Renal pelvis (tissue), 4 donors: ENCODE results near the gene MADD. TPM values are rescaled to one million over a fixed set of nuclear protein-coding genes. Genes with fewer than 3 reads are reported as not detected.

ENCODE experiments used
- DNase-seq: peaks from one replicate; pipeline ENCODE4 v3.0.0-alpha.2; 2013
- polyA plus RNA-seq, 3 donors: library from polyadenylated mRNA; unstranded; fragments of 120-200 nt; gene quantifications; one replicate each; pipeline ENCODE4 v1.2.1, GENCODE V29; 2013; ENCODE audit not compliant: insufficient read length in 3 of 3

Gene MADD
- polyA plus RNA-seq, 3 donors: 46.6 to 57.8 (median 54.0) TPM

DNA sequence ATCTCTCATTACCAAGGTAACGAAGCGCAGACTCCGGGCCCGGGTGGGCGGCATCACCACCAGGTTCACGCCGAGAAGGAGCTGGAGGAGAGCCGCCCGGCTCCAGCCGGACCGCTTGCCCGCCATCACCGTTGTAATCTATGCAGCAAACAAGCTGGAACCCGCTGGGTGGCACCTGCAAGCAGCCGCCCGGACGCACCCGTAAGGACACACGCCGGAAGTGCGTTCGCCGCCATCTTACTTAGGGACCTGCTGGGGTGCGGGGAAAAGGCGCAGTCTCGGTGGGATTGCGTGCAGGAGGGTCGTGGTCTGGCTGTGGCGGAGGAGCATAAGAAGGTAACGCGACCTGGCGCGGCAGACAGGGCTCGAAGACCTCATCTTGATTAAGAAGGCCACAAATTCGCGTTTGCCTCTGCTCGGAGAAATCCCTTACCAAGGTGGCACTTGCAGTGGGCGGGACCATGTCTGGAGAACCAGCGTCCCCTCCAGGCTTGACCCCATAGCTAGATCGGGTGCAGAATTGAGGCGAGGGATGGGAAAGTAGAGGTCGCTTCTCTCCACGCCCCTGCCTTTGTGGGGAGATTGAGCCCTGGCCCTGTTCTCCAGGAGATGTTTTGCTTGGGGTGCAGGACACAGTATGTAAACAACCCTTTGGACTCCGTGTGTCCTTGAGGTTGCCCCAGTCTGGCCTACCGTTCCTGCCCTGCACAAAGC, 21.1 kb upstream of the MADD start, which contains the start of gene ACP2:
Gene ACP2 (minus strand): TSS at position 151 of the 714 bp plus-strand sequence. CDS start 25 bp downstream, at position 126.
- DNase-seq: peak; percentile 88

DNA sequence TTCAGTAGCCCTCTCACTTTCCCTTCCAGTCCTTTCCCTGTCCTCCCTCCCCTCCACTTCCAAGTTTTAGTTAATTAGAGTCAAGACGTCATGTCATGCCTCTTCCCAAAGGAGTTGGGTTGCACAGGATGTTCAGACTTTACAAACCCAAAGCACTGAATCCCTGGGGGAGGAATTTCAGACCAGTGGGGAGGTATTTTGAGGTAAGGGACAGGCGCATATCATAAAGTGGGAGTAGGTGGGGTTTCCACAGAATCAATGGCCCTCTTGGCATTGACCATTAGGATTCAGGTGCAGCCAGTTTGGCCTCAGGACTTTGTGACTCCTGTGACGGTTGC, 20.6 kb upstream of the MADD start:
- no peak for DNase-seq

DNA sequence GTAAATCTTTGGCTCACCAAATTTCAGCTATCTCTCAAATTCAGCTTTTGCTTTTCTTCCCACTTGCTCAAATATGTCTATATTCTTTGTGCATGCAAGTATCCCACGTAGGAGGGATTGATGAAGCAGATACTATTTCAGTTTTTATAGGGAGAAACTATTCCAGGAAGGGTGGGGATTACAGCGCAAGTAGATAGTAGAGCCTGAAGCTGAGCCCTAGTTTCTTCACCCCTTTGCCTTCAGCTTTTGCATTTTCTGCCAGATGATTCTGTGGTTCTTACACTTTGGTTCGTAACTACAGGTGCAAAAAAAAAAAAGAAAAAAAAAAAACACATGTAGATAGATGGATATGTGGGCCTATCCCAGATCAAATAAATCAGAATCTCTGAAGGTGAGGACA, 18.2 kb upstream of the MADD start:
- no peak for DNase-seq

DNA sequence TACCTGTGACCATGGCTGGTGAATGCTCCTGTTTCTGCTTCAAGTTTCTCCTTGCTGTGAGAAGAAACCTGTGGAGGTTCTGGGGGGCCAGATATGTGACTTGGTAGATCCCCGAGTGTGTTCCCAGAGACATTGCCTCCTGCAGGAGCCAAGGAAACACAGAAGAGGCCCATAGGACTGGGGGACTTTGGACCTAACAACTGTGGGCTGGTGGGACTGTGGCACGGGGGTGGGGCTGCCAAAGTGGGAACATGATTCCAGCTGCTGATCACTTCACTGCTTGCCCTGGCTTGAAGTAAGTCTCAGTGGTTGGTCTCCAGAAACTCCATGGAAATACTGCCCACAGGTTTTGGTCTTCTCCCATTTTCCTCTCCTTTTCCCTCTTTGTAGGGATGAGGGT, 16.3 kb upstream of the MADD start:
- DNase-seq: no peak

DNA sequence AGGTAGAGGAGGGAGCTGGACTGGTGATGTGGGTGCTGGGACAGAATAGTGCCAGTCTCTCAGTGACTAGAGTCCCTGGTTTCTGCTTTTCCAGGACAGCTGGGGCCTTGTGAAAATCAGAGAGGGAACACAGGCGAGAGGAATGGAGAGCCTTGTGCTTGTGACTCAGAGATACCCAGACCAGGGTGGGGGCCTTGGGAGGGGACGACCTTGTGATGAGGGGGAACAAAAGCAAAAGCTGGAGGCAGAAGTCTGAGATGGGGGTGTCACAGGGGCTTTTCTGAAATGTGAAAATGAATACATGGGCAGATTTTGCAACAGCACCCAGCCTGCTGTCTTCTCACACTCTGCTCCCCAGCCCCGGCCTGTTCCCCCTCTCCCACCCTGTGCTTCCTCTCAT, 15.5 kb upstream of the MADD start:
- no peak for DNase-seq

DNA sequence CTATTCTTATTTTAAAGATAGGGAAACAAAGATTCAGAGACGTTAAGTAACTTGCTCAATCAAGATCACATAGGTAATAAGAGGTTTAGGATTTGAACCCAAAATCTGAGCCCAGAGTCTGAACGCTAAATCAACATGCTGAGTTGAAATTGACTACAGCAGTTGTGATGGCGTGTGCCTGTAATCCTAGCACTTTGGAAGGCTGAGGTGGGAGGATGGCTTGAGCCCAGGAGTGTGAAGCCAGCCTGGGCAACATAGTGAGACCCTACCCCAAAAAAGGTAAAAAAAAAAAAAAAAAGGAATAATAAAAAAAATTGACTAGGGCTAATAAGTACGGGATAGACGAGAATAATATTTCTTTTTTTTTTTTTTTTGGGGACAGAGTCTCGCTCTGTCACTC, 13.6 kb upstream of the MADD start:
- DNase-seq: no peak

DNA sequence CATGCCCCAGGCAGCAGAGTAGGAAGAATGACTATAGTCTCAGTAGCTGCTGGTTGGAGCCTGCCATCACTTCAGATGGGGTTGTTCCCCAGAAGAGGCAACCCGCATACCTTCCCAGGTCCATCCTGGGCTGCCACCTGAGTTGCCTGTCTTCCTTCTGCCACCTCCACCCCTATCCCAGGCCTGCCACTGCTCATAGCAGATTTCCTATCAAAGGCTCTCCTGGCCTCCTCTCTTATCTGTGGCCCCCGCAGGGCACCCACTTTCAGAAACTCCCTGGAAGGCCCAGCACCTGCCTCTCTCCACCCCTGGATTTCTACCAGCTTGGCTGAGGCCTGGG, 12.8 kb upstream of the MADD start:
- no peak for DNase-seq

DNA sequence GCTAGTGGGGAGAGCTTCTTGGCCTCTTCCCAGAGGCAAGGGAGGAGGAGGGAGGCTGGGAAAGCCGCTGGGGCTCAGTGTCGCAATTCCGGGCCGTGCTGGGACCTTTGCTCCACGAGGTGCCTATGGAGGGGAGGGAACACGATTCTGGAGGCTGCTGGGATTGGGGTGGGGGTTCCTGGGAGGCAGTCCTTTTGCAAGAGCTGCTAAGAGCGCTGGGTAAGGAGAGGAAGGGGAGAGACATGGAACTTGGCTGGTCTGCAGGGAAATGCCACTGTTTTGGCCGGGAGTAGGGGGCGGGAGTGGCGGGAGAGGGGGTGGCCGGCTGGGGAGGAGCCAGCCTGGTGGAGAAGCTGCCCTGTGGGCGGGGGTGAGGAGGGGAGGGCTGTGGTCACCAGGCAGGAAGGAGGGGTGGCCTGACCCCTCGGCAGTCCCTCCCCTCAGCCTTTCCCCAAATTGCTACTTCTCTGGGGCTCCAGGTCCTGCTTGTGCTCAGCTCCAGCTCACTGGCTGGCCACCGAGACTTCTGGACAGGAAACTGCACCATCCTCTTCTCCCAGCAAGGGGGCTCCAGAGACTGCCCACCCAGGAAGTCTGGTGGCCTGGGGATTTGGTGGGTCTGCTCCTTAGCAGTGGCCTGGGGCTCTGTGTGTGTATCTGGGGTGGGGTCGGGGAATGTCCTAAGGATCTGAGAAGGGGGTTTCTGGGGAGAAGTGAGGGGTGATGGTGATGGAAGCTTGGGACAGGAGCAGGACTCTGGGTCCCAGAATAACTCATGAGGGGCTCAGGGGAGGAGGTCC, 12.2 kb upstream of the MADD start, which contains the start of gene NR1H3:
Gene NR1H3 (plus strand): TSS at position 480 of the 800 bp plus-strand sequence. CDS start 1,221 bp downstream, outside the sequence.
- peak; percentile 66 for DNase-seq

DNA sequence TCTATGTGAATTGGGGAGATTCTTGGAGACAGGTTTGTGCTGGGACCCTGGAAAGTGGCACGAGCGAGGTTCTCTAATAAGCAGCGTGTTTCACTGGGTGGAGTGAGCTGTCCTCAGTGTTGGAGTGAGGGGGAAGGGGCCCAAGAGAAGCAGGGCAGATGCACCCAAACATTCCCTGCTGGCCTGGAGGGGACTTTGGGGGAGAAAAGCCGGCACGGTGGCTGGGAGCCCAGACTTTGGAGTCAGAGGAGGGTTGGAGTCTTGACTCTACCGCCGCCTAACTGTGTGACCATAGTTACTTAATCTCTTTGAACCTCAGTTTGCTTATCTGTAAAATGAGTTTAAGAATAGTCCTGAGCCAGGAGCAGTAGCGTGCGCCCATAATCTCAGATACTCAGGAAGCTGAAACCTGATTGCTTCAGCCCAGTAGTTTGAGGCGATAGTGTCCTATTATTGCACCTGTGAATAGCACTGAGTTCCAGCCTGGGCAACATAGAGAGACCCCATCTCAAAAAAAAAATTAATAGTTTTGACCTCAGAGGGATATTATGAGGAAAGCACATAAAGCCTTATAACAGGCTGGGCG, 11.5 kb upstream of the MADD start:
- no peak for DNase-seq

DNA sequence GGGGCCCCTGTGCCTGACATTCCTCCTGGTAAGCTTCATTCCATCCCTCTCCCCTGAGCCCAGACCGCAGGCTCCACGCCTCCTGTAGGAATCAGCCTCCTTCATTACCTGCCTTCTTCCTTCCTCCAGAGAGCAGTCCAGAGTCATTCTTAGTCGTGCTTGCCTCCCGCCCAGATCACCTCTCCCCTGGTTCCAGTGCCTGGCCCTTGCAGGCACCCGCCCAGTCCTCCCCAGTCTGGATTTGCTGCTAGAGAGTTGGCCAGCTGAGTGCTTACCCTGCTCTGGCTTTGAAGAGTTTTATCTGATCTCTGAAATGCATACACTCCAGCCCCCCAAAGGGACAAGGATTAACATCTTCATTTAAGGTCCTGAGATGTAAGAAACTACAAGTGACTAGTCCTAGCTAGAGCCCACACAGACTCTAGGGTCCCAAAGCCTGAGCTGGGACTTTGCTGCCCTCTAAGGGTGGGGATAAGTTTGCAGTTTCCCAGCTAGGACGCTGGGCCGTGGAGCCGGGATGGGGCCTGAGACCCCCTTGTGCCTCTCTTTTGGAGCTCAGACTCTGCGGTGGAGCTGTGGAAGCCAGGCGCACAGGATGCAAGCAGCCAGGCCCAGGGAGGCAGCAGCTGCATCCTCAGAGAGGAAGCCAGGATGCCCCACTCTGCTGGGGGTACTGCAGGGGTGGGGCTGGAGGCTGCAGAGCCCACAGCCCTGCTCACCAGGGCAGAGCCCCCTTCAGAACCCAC, 10.5 kb upstream of the MADD start:
- no peak for DNase-seq

DNA sequence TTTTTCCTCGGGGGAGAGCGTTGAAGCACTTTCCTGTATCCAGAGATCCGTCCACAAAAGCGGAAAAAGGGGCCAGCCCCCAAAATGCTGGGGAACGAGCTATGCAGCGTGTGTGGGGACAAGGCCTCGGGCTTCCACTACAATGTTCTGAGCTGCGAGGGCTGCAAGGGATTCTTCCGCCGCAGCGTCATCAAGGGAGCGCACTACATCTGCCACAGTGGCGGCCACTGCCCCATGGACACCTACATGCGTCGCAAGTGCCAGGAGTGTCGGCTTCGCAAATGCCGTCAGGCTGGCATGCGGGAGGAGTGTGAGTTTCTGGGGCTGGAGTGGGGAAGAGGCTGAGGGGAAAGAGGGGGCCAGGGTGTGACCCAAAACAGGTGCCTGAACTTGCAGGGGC, 9.6 kb upstream of the MADD start:
- DNase-seq: no peak

DNA sequence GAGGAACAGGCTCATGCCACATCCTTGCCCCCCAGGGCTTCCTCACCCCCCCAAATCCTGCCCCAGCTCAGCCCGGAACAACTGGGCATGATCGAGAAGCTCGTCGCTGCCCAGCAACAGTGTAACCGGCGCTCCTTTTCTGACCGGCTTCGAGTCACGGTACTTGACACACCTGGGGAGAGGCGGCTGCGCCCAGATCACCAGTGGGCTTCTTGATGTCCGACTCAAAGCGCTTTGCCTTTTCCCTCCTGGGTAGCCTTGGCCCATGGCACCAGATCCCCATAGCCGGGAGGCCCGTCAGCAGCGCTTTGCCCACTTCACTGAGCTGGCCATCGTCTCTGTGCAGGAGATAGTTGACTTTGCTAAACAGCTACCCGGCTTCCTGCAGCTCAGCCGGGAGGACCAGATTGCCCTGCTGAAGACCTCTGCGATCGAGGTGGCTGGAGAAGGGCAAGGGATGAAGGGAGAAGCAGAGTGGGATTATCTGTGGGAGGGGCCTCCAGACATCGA, 8.6 kb upstream of the MADD start:
- DNase-seq: no peak

DNA sequence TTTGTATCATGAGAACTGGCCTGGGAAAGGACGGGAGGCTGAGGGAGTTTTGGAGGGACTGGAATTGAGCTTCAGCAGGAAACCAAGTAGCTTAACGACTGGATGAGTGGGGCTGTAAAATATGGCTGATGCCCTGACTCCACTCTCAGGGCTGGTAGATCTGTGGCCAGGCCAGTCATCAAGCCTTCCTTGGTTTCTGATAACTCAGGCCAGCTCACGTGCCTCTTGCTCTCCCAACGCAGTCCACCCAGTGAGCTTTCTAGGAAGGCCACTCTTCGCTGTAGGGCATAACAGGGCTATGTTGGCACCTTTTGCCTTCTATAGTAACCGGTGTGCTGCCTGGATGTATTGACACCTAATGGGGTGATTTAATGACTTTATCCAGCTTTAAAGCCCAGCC, 5.8 kb upstream of the MADD start:
- no peak for DNase-seq

DNA sequence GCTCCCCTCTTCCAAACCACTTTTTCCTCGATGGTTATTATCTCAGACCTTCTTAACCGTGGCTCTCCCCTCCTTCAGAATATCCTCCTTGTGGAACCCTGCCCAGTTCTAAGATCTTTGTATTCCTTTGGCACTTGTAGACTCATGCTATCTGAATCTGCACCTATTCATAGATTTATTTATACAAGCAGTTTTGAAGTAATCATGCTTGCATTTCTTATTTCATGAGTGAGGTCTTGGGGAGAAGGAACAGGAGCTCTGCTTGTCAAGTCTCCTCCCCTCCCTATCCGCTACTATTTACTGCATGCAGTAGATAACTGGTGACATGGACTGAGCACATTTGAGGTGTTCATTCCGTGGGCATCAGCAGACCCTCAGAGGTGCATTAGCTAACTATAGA, 5.4 kb upstream of the MADD start:
- DNase-seq: no peak

DNA sequence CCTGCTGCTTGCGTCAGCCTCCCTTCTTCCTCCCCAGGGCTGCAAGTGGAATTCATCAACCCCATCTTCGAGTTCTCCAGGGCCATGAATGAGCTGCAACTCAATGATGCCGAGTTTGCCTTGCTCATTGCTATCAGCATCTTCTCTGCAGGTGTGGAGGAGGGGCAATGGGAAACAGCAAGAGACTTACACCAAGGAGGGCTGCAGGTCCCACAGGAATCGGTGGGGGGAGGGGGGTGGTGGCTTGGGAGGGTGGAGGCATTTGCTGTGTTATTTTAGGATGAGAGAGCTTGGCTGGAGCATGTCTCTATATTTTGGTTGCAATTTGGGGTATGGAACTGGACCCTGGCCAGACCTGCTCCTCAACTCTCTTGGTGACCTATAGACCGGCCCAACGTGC, 2.1 kb upstream of the MADD start:
- DNase-seq: no peak

DNA sequence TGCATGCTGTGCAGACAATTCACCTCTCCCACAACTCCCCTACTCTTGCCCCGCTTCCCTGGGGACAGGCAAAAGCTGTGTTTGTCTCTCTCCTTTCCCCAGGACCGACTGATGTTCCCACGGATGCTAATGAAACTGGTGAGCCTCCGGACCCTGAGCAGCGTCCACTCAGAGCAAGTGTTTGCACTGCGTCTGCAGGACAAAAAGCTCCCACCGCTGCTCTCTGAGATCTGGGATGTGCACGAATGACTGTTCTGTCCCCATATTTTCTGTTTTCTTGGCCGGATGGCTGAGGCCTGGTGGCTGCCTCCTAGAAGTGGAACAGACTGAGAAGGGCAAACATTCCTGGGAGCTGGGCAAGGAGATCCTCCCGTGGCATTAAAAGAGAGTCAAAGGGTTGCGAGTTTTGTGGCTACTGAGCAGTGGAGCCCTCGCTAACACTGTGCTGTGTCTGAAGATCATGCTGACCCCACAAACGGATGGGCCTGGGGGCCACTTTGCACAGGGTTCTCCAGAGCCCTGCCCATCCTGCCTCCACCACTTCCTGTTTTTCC, 1.4 kb upstream of the MADD start:
- no peak for DNase-seq

DNA sequence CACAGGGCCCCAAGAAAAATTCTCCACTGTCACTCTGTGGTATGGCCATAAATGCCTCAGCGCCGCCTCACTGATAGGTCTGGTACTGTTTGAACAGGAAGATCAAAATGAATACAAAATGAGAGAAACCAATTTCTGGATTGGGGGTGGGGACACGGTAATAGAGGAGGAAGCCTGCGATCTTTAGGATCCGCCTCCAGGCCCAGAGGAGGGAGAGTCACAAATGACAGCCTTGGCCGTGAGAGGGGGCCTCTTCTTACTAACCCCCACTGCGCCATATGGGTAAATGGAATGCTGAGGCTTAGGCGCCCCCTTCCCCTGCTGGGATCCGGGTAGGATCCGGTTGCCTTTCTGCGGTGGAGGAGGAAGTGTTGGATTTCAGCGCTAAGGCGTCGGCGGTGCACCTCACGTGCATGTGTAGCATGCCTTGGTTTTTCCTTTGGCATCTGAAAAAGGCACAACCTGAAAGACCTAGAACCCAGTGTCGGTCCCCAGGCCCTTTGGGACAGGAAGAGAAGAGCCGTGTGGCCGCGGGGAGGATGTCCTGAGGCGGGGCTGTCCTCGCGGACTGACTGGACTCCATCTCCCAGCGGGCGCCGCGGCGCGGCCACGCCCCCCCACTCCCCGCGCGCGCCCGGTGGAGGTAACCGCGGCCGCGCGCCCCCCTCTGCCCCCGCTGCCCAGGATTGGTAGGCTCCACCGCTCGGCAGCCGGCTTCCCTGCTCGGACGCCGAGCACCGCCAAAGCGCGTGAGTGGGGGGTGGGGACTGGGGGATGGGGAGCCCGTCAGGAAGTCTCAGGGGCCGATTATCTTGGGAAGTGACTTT, 718 bp upstream of the MADD start:
- DNase-seq: peak; percentile 90

DNA sequence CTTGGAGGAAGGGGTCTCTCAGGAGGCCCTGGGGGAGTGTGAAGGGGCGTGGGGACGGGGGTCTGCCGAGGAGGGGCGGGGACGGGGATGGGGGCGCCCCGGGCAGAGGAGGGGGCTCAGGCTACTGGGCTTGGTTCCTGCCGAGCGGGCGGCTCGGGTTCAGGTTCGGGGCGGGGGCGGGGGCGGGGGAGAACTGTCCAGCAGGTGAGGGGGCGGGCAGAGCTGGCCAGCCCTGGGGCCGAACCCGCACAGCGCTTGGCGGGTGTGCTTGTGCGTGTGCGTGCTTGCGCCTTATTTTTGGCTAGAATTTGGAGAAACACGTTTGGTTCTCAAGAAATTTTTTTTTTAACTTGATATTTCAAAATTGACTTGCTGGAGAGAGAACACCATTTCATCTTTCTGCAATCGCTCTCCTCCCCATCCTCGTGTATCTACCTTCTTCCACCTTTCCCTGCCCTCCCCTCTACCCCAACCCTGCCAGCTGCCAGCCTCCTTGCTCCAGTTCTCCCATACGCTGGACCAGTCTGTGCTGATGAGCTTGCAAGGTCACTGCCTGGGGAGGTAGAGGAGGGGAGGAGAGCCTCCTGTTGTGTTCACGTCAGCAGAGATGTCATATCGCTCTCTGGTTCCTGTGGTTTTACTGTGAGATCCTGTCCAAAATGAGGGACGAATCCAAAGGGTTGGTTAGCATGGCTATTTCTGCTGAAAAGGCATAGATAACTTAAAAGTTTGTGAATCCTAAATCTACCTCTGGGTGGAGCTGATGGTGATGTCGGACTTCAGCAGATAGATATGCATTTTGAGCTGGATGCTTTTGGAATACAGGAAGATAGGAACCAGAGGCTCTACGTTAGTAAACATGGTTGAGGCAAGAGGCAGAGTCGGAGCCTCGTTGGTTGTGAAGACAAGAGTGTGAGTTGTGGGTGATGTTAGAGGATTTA, 668 bp downstream of the MADD start:
- no peak for DNase-seq

DNA sequence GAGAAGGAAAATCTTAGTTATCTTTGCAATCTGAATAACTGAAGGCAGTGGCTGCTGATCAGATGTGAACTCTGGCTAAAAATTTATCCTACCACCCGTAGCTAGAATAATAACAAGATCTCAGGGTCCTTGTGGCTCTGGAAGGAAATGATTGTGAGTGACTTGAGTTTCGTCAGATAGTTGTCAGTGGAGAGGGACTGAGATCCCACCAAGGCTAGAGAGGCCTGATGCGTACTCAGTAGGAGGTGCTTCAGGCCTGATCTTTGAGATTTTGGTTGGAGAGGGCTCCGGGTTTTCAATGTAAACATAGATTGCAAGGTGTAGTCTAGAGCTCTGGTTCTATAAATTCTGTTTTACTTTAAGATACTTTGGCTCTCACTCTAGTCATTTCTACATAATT, 1.4 kb downstream of the MADD start:
- DNase-seq: no peak
